ENCODE measurements around the gene KAZN.

Gene KAZN

DNA sequence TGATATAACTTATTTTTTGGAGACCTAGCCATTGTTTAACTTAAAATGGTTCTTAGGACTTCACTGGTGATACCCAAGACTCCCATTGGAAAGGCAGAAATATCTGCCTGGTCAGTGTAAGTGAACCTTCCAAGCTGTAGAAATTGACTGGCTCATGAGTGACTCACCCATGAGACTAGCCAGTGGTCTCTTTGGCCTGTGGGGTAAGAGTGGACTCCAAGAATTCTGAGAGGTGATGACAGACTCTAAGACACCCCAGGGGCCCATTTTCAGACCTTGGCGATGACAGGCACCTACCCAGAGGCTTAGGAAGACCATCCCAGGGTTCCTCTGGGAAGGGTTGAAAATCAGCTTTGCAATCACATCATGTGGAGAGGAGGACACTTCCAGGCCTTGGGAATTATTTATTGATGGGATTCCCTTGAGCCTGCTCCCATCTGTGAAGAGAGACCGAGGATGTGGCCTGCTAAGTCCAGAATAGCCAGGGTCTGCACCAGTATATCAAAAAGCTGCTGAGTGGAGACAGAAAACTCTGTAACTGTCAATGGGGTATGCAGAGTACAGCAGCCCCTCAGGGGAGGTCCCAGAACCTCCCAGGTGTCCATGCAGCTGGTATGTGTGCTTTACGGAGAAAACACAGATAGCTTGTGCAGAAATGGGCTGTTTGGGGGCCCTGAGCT lies 78.9 kb downstream of the KAZN start:
- no peak for DNase-seq (ENCODE audit: low read depth)

DNA sequence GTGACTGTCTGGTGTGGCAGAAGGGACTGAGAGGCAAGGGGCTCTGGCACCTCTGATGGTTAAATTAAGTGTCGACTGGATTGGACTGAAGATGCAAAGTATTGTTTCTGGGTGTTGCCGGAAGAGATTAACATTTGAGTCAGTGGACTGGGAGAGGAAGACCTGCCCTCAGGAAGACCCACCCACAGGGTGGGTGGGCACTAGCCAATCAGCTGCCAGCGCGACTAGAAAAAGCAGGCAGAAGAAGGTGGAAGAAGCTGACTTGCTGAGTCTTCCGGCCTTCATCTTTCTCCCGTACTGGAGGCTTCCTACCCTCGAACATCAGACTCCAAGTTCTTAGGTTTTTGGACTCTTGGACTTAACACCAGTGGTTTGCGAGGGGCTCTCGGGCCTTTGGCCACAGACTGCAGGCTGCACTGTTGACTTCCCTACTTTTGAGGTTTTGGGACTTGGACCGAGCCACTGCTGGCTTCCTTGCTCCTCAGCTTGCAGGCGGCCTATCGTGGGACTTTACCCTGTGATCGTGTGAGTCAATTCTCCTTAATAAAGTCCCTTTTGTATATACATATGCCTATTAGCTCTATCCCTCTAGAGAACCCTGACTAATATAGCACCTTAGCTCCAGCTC lies 79.6 kb downstream of the KAZN start:
- no peak for DNase-seq (ENCODE audit: low read depth)

DNA sequence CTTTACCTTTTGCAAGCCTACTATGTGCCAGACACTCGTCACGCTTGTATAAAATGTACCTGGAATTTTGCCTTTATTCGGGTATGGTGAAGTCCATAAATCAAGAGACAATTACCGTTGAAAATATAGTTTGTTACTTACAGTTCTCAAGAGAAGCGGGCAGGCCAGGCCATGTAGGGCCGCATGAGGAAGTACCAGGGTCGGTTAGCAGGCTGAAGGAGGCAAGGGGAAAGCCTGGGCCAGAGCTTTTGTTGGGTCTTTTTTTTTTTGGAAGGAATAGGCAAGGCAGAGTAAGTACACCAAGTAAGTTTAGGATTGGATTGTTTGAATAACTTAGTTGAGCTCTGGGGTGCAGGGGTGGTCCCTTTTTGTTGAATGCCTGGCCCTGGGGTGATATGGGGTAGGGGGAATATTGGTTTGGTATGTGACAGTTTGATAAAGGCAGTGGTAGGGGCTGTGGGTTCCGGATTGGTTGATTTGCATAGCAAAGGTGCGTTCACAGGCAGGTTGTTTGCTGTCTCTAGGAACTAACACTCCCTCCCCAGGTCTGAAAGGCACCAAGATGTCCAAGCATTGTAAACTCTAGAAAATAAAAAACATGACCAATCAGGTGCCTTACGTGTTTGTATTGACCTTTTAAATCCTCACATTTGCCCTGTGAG lies 80.7 kb downstream of the KAZN start:
- DNase-seq (ENCODE audit: low read depth): no peak

DNA sequence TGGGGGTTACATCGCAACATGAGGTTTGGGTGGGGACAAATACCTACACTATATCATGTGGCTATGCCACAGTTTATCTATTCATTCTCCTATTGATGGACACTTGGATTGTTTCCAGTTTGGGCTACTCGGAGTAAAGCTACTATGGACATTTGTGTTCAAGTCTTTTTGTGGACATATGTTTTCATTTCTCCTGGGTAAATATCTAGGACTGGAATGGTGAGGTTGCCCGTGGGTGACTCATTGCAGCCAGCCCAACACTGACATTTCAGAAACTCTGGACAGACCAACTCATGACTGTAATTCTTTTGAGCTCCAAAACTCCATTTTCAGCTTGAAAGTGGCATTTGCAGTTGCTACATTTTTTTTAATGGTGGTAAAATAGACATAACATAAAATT lies 82.7 kb downstream of the KAZN start:
- DNase-seq (ENCODE audit: low read depth): no peak

DNA sequence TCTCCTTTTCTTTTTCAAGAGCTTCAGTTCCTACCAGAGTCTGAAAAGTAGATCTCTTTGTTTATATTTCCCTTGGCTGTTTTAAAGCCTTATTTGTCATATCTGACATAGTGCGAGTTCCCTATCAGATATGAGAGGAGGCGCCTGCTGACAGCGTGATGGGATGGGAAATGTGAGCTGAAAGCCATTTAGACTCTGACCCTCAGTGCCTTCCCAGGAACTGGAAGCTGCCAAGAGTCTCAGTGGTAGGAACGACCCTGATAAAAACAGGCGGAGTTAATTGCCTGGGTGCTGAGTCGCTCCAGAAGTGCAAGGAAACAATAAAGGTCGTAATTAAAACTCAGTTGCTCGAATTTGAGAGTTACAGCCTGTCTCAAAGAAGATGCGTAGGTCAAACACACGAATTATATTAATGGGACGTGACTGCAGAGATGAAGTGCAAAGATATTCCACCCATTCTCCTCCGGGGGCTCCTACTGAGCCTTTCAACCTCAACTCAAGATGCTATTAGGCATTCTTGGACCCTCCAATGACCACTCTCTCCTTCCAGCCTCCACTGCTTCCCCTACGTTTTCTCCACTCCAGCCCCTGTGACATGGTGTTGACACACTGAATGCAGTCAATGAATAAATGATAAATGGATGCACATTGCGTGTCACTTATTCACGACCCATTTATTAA lies 84.6 kb downstream of the KAZN start:
- no peak for DNase-seq (ENCODE audit: low read depth)

DNA sequence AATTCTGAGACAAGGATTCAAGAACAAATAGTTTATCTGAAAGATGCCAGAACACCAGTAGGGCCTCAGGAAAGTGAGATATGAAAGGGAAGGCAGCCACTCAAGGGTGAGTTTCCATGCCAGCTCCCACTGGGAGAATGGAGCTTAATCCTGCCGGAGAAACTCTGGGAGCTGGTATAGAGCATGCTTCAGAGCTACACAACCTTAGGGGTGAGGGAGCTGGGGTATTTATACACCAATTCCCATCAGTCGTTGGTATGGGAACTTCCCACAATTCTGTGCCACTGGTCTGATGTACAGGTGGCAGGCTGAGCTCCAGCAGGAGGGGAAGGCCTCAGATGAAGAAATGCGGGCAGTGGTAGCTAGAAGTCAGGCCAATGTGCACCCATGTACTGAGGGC lies 86.6 kb downstream of the KAZN start:
- DNase-seq (ENCODE audit: low read depth): no peak

DNA sequence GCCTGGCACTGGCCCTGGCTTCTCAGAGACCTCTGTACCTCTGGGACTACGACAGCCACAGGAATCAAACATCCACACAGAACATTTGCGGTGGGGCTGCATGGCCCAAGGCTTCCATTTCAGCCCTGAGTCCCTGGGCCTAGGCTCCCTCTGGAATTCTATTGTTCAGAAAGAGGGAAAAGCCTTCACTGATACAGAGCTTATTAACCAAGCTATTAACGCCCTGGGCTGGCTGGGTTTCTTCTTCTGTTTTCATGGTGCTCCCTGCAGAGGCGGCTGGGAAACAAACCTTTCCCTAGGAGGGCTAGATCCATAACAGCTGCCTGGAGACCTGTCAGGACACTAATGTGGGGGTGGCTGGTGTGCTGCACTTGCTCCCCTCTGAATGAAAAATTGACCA lies 88.2 kb downstream of the KAZN start:
- no peak for DNase-seq (ENCODE audit: low read depth)

DNA sequence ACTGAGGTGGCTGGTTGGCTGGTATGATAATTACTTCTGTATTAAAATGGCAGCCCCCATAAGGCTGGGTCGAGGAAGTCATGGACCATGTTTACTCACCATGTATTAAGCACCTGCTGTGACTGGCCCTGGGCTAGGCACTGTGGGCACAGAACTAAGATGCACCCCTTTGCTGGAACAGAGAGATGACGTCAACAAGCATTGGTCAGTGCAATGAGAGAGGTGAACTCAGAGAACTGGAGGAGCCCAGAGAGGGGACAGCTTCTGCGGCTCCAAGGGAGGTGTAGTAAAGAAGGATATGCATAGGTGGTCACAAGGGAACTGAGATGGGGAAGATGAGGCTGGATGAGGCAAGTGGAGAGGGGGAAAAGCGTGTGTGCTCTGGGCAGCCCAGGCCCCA lies 88.7 kb downstream of the KAZN start:
- DNase-seq (ENCODE audit: low read depth): no peak

DNA sequence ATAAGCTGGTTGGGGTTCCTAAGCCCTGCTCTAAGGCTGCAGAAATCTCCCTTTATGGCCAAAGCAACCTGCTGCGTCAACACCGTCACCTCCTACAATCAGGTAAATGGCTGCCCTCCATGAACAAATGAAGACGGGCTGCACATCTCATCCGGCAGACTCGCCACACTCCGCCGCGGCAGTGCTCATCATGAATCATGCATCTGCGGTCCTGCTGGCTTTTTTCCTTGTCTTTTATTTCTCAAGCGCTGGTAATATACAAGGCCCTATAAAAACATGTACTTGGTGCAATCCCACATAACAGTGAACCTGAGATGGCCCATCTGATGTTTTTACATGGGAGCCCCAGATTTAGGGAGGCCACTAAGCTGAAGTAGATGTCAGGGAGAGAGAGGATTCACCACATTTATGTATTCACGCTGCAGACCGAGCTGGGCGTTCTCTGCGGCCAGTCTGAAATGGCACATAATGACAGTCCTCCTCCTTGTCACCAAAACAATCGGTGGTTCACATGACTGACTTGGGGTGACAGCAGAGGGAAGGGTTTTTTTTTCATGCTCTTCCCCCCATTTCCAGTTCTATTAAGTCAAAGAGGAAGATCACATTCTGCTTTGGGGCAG lies 91.6 kb downstream of the KAZN start:
- DNase-seq (ENCODE audit: low read depth): no peak

DNA sequence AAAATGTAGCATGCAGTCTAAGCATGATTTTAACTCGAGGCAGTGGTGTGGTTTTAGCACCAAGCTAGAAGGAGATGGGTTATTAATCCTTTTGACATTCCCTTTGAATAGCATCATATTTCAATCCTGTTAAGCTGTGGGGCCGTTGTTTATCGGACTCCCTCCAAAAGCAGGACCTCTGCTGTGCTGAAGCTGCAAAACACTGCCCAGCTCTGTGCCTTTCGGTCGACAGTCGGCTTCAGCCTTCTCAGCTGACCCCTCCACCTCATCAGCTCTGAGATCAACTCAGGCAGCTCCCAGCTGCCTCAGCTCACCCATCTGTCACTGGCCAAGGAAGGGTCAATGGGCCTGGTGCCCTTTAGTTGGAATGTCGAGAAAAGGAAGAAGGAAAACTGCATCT lies 95.5 kb downstream of the KAZN start:
- DNase-seq (ENCODE audit: low read depth): no peak

DNA sequence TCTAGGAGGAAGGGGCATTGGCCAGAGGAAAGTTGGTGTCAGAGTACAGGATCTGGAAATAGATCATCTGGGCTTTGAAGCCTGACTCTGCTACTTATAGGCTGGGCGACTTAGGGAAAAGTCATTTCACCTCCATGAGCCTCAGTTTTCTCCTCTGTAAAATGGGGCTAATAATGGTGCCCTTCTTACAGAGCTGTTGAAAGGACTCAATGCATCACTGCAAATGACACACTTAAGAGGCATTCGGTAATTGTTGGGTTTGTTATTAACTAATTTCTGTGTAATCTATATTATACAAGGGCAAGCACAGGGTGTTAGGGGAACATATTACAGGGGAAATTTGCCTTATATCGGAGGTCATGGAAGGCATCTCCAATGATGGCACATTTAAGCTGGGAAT lies 96.1 kb downstream of the KAZN start:
- no peak for DNase-seq (ENCODE audit: low read depth)

DNA sequence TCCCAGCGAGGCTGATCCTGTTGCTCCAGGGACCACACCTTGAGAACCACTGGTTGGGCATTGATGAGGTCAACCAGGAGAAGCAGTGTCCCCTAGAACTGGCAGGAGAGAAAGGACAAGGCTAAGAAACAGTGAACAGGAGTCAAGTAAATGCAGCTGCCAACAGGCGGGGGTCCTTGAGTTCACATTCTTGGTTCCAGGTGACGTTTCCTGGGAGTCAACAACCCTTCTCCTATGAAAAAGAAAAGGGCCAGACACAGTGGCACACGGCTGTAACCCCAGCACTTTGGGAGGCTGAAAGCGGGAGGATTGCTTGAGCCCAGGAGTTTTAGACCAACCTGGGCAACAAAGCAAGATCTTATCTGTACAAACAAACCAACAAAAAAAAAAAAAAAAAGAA lies 98.3 kb downstream of the KAZN start:
- DNase-seq (ENCODE audit: low read depth): no peak

DNA sequence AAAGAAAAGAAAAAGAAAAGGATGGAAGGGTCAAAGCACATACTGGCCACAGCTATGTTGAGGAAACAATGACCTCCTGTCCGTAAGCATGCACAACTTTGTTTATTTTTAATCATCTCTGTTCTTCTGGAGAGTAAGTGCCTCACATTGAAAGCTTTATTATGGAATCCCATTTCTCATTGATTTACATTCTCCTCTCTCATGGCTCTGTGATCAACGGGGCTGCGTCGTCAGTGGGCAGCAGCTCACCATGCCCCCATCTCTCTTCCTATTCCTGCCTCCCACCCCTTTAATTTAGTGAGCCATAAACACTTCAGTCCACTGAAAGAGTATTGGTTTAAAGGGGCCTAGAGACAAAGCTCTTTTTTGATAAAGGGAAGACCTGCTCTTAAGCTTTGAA lies 98.9 kb downstream of the KAZN start:
- no peak for DNase-seq (ENCODE audit: low read depth)

DNA sequence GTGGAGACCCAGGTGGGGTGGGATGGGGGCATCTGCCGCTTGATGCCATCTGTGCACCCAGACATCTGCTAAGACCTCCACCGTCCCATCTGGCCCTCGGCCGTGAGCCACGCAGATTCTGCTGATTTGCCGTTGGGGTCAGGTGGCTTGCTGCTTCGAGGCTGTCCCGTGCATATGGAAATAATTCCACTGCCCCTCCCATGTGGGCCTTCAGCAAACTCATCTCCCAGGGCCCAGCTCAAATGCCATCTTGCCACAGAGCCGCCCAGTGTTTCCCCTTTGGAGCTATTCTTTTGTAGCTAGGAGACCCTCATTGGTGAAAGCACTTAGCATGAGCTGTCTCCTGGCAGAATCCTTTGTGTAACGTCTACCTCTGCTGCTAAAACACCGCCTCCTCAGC lies 99.8 kb downstream of the KAZN start:
- no peak for DNase-seq (ENCODE audit: low read depth)

DNA sequence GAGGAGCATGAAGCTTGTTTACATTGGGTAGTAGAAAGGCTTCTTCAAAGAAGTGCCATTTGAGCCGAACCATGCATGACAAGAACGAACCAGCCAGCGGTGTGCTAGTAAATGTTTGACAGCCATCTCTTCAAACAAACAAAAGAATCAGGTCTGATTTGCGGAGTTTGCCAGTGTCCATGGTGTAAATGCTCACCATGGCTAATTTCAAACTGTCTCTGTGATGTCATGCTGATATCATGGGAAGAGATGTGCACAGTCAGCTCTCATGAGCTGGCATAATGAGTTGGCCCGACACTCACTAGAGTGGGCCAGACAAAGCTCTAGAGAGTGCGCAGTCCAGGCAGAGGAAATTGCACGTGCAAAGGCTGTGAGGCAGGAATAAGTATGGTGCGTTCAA lies 101.1 kb downstream of the KAZN start:
- no peak for DNase-seq (ENCODE audit: low read depth)

DNA sequence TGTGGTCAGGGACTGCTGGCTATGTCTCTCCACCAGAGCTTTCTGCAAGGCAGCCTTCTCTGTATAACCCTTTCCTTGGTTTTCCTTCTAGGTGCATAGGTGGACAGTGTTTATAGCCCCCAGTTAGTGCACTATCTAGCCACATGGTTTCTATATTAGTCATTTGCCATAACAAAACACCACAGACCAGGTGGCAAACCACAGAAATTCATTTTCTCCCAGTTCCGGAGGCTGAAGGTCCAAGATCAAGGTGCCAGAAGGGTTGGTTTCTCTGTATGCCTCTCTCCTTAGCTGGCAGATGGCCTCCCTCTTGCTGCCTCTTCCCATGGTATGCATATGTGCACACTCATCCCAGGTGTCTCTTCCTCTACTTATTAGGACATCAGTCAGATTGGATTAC lies 106.4 kb downstream of the KAZN start:
- no peak for DNase-seq (ENCODE audit: low read depth)

DNA sequence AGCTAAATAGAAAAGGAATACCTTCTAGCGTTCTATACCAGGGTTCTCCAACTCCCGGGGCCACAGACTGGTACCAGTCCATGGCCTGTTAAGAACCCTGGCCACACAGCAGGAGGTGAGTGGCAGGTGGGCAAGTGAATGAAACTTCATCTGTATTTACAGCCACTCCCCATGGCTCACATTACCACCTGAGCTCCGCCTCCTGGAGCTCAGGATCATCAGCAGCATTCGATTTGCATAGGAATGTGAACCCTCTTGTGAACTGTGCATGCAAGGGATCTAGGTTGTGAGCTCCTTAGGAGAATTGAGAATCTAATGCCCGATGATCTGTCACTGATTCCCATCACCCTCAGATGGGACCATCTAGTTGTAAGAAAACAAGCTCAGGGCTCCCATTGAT lies 107.3 kb downstream of the KAZN start:
- no peak for DNase-seq (ENCODE audit: low read depth)

DNA sequence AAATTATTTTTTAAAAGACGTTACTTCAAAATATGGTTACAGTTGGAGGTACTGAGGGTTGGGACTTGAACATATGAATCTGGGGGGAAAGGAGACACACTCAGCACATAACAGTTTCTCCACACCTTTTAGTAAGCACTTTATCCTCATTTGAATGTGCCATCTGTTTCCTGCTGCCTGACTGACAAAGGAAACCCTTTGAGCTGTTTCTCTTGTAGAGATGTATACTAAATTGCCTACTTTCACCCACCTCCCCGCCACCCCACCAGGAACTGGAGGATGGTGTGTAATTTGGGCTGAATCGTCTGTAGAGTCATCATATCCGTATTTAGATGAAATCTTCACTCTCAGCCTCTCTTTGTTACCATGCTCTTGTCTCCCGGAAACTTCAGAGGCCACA lies 108.1 kb downstream of the KAZN start:
- no peak for DNase-seq (ENCODE audit: low read depth)

DNA sequence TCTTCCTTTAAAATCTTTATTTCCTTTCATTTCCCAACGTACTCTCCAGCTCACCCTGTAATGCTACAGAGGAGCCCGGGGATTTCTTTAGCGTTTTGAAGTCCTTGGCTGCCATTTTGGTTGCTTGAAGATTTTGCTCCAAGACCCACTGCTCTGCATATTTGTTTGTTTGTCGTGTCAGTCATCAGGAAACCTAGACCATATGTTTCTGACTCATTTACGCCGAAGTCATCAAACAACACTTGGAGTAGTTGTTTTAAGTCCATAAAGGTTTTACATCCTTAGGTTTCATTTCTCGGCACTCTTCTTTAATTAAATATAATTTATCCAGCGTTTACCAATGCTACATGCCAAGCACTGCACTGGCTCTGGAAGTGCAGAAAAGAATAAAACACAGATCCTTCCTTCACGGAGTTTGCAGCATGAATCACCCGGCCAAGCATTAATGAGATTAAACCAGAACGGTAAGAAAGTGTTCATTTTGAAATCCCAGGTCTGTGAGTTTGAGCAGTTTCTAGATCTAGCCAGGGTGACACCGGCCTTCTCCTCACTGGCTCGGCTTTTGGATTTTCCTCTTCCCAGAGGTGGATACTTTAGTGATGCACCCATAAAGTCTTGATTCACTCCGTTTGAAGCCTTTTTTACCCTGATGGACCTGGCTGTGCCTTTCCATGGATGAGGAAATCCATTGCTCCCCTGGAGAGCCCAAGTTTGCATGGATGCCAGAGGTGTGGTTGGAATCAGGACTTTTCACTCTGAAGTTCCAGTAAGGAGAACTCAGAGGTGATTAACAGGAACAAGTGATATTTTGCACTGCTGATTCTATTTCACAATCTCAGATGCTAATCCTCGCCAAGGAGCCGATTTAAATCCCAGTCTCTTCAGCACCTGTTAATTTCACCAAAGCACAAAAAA lies 109.3 kb downstream of the KAZN start:
- no peak for DNase-seq (ENCODE audit: low read depth)

DNA sequence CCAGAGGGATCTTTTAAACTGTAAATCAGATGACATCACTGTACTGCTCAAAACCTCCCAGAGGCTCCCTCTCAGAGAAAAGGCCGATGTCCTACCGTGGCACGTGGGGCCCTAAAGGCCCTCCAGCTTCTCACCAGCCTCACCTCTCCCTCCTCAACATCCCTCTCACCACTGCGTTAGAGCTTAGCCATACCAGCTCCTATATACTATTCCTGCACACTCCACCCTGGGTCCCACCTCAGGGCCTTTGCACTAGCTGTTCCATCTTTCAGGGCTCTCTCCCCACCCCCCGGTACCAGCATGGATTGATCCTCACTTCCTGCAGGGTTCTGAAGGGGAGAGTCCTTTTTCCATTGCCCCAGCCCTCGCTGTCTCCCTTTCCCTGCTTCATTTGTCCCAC lies 111.8 kb downstream of the KAZN start:
- DNase-seq (ENCODE audit: low read depth): no peak

DNA sequence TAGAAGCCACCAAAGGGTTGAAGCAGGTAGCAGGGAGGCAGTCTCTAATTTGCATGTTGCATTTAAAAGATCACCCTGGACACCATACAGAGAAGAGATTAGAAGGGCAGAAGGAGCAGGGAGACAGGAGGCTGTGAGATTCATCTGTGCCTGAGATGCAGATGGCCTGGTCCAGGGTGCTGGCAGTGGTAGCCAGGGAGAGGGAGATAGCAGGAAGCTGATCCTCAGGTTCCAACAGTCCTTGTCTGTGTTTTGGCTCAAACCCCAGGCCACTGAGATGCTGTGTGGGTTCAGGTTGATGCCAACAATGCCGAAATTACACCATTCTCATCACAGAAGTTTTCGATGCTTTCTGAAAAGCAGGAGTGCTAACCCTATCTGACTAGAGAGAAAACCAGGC lies 113.7 kb downstream of the KAZN start:
- DNase-seq (ENCODE audit: low read depth): no peak

DNA sequence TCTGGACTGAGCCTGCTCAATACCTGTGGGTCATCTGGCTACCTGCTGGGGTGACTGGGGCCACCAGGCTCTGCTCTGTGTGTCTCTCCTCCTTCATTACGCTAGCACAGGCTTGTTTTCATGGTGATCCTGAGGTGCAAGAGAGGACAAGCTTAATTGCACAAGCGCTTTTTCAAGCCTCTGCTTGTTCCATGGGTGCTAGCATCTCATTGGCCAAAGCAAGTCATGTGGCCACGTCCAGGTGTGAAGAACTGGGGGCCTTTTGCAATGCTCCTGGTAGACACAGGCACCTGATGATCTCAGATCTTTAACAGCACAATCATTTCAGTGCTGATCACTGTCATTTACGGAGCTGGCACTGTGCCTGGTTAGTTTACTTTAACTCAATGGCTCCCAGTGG lies 114.6 kb downstream of the KAZN start:
- no peak for DNase-seq (ENCODE audit: low read depth)

All from activated T-helper 9 cell treated with anti-CD3 and anti-CD28 coated beads, Interleukin-2, amount 50 U/mL, for 16 hours (primary cell).